MM.1S (cell line): ENCODE results near the gene DRD3.

ENCODE experiments used
- EZH2 ChIP-seq: fragments of 300-600 bp; sonication (generic); optimal IDR thresholded peaks from 2 replicates; pipeline ENCODE3; 2017; ENCODE audit warnings: low read depth, mild to moderate bottlenecking, antibody characterized with exemption, low read length, mixed read lengths
- EZH2phosphoT487 ChIP-seq: fragments of 300-600 bp; sonication (generic); IDR thresholded peaks from 2 replicates; pipeline ENCODE4 v1.6.1; 2018; ENCODE audit warnings: antibody characterized with exemption, low read length
- TF ChIP-seq, protein P1 (sequence below): fragments of 300-600 bp; sonication (generic); IDR thresholded peaks from 2 replicates; pipeline ENCODE4 v1.5.1; 2016; ENCODE audit warnings: antibody characterized with exemption, low read length, mixed read lengths

DNA sequence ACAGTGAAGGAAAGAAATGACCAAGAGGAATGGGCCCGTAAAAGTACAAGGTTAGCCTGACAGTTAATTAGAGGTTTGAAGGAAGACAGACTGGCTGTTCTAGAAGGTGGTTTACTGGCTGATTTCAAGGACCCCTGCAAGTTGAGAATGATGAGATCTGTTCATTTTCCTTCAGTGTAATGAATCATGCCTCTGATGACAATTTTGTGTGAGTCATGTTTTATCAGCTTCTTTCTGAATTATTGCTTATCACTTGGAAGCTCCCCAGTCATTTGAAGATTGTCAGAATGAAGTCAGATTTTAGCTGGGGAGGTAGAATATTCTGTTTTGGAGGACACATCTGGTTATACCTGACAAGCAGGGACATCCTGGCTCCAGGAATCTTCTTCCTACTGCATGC, 50.6 kb downstream of the DRD3 start:
- TF ChIP-seq, protein P1, sequence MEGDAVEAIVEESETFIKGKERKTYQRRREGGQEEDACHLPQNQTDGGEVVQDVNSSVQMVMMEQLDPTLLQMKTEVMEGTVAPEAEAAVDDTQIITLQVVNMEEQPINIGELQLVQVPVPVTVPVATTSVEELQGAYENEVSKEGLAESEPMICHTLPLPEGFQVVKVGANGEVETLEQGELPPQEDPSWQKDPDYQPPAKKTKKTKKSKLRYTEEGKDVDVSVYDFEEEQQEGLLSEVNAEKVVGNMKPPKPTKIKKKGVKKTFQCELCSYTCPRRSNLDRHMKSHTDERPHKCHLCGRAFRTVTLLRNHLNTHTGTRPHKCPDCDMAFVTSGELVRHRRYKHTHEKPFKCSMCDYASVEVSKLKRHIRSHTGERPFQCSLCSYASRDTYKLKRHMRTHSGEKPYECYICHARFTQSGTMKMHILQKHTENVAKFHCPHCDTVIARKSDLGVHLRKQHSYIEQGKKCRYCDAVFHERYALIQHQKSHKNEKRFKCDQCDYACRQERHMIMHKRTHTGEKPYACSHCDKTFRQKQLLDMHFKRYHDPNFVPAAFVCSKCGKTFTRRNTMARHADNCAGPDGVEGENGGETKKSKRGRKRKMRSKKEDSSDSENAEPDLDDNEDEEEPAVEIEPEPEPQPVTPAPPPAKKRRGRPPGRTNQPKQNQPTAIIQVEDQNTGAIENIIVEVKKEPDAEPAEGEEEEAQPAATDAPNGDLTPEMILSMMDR = no peak
- no peak for TF ChIP-seq EZH2
- no peak for TF ChIP-seq EZH2phosphoT487
